ENCODE data around the gene AEBP2.
"Not testable (repeated sequence)": the region's sequence is repeated elsewhere in the genome, so short reads cannot be mapped to it uniquely, and the experiment has no call there.

AEBP2 gene

GRCh38 chr12:19410629-19411185, 28.6 kb upstream of the AEBP2 start:
- Histone ChIP-seq H3K79me2 (ENCODE audit: insufficient read depth, low read depth) (no peaks in the 10 kb centered on the region), H3K4me2 (no peak overlapping the region), H3K36me3 (ENCODE audit: insufficient read depth) (no peaks in the 10 kb centered on the region), H3K27ac (no peak overlapping the region), H4K20me1 (ENCODE audit: insufficient read depth) (no peaks in the 10 kb centered on the region), H2AFZ (ENCODE audit: low read depth) (no peak overlapping the region), H3K4me1 (ENCODE audit: low read depth, poor library complexity, severe bottlenecking) (no peaks in the 10 kb centered on the region), H3K4me3 (IDR thresholded peaks at IDR 0.05; ENCODE audit: insufficient read depth, low read depth, low read length) (no peak overlapping the region), H3K27me3 (ENCODE audit: insufficient read depth, low read depth) (no peaks in the 10 kb centered on the region), H3K9ac (no peak overlapping the region)
- no peak for TF ChIP-seq CTCF (conservative IDR thresholded peaks at IDR 0.05; ENCODE audit: low read depth, low read length)

GRCh38 chr12:19411234-19412204, 27.8 kb upstream of the AEBP2 start:
- Histone ChIP-seq H3K36me3 (ENCODE audit: insufficient read depth) (no peaks in the 10 kb centered on the region), H3K79me2 (ENCODE audit: insufficient read depth, low read depth) (no peaks in the 10 kb centered on the region), H3K27ac (no peak overlapping the region), H3K4me2 (no peak overlapping the region), H3K27me3 (ENCODE audit: insufficient read depth, low read depth) (no peaks in the 10 kb centered on the region), H4K20me1 (ENCODE audit: insufficient read depth) (no peaks in the 10 kb centered on the region), H3K4me1 (ENCODE audit: low read depth, poor library complexity, severe bottlenecking) (no peaks in the 10 kb centered on the region), H3K4me3 (IDR thresholded peaks at IDR 0.05; ENCODE audit: insufficient read depth, low read depth, low read length) (no peak overlapping the region), H2AFZ (ENCODE audit: low read depth) (no peak overlapping the region), H3K9ac (no peak overlapping the region)
- TF ChIP-seq CTCF (conservative IDR thresholded peaks at IDR 0.05; ENCODE audit: low read depth, low read length) = no peak

GRCh38 chr12:19412844-19413243, 26.4 kb upstream of the AEBP2 start:
- Histone ChIP-seq H3K79me2 (ENCODE audit: insufficient read depth, low read depth) (no peaks in the 10 kb centered on the region), H3K27me3 (ENCODE audit: insufficient read depth, low read depth) (no peaks in the 10 kb centered on the region), H3K27ac (no peak overlapping the region), H3K4me3 (IDR thresholded peaks at IDR 0.05; ENCODE audit: insufficient read depth, low read depth, low read length) (no peak overlapping the region), H2AFZ (ENCODE audit: low read depth) (no peak overlapping the region), H3K4me2 (no peak overlapping the region), H3K4me1 (ENCODE audit: low read depth, poor library complexity, severe bottlenecking) (no peaks in the 10 kb centered on the region), H4K20me1 (ENCODE audit: insufficient read depth) (no peaks in the 10 kb centered on the region), H3K9ac (no peak overlapping the region), H3K36me3 (ENCODE audit: insufficient read depth) (no peaks in the 10 kb centered on the region)
- no peak for TF ChIP-seq CTCF (conservative IDR thresholded peaks at IDR 0.05; ENCODE audit: low read depth, low read length)

GRCh38 chr12:19413582-19413981, 25.7 kb upstream of the AEBP2 start:
- not testable (repeated sequence) for H3K4me1 ChIP-seq (ENCODE audit: low read depth, poor library complexity, severe bottlenecking)

GRCh38 chr12:19415563-19415962, 23.7 kb upstream of the AEBP2 start:
- Histone ChIP-seq H4K20me1 (ENCODE audit: insufficient read depth) (no peaks in the 10 kb centered on the region), H3K27me3 (ENCODE audit: insufficient read depth, low read depth) (no peaks in the 10 kb centered on the region), H3K79me2 (ENCODE audit: insufficient read depth, low read depth) (no peaks in the 10 kb centered on the region), H3K36me3 (ENCODE audit: insufficient read depth) (no peaks in the 10 kb centered on the region), H3K27ac (no peak overlapping the region), H3K4me3 (IDR thresholded peaks at IDR 0.05; ENCODE audit: insufficient read depth, low read depth, low read length) (no peak overlapping the region), H2AFZ (ENCODE audit: low read depth) (no peak overlapping the region), H3K4me2 (no peak overlapping the region), H3K9ac (no peak overlapping the region), H3K4me1 (ENCODE audit: low read depth, poor library complexity, severe bottlenecking) (no peaks in the 10 kb centered on the region)
- TF ChIP-seq CTCF (conservative IDR thresholded peaks at IDR 0.05; ENCODE audit: low read depth, low read length) = no peak

More at GRCh38 chr12:19413582-19413981, 25.7 kb upstream of the AEBP2 start:
- not testable (repeated sequence) for H4K20me1 ChIP-seq (ENCODE audit: insufficient read depth); H3K79me2 ChIP-seq (ENCODE audit: insufficient read depth, low read depth); H3K36me3 ChIP-seq (ENCODE audit: insufficient read depth); H3K27me3 ChIP-seq (ENCODE audit: insufficient read depth, low read depth); H2AFZ ChIP-seq (ENCODE audit: low read depth); H3K27ac ChIP-seq; H3K4me3 ChIP-seq (IDR thresholded peaks at IDR 0.05; ENCODE audit: insufficient read depth, low read depth, low read length); H3K9ac ChIP-seq; H3K4me2 ChIP-seq
